Uterus (tissue), 4 donors: ENCODE data around the gene ZNF384. TPM values are rescaled to one million over a fixed set of nuclear protein-coding genes. Genes with fewer than 3 reads are reported as not detected.

Experiments used
- DNase-seq, 2 donors: peaks; one replicate each; pipeline ENCODE4 v3.0.0-alpha.2; 2019 to 2020
- H3K27ac ChIP-seq, 2 donors: fragments of 200-600 bp; sonication (generic); 1 replicate in 1 of 2; 2 replicates in 1 of 2; pipeline ENCODE4 v1.5.1; 2016 to 2018
- H3K27me3 ChIP-seq, 2 donors: fragments of 200-600 bp; sonication (generic); one replicate each; pipeline ENCODE4 v1.5.1; 2018 to 2019; ENCODE audit warnings: control low read depth in 1 of 2
- H3K36me3 ChIP-seq, 2 donors: fragments of 200-600 bp; sonication (generic); one replicate each; pipeline ENCODE4 v1.5.1; 2019; ENCODE audit warnings: control low read depth in 1 of 2
- H3K4me1 ChIP-seq, 2 donors: fragments of 200-600 bp; sonication (generic); one replicate each; pipeline ENCODE4 v1.5.1; 2018 to 2019; ENCODE audit warnings: control low read depth in 1 of 2
- H3K4me3 ChIP-seq, 2 donors: fragments of 200-600 bp; sonication (generic); 1 replicate in 1 of 2; 2 replicates in 1 of 2; pipeline ENCODE4 v1.5.1; 2018 to 2019; ENCODE audit warnings: mild to moderate bottlenecking in 1 of 2
- H3K9me3 ChIP-seq, 2 donors: fragments of 200-600 bp; sonication (generic); one replicate each; pipeline ENCODE4 v1.5.1; 2019; ENCODE audit warnings: control low read depth in 1 of 2
- CTCF ChIP-seq, 4 experiments: fragments of 200-600 bp in 2 of 4; fragments of 450-650 bp in 2 of 4; sonication (generic) in 2 of 4; IDR thresholded peaks; one replicate each; pipeline ENCODE4 v1.5.1; 2016 to 2019; ENCODE audit warnings: antibody characterized with exemption in 4 of 4, mild to moderate bottlenecking in 2 of 4, moderate library complexity in 1 of 4
- POLR2A ChIP-seq, 2 donors: fragments of 450-650 bp; IDR thresholded peaks; one replicate each; pipeline ENCODE4 v1.6.1; 2016; ENCODE audit warnings: antibody characterized with exemption in 2 of 2, mild to moderate bottlenecking in 1 of 2, moderate library complexity in 1 of 2
- intact Hi-C: fragments of 100-400 bp; cut with DNase I; formaldehyde crosslinking; loops from one replicate; pipeline ENCODE4 v1.15.1; 2023; ENCODE audit warnings: low total_unique reads
- total RNA-seq, 4 donors: library from RNA; depleted of rRNA in 3 of 4; stranded (reverse); fragments of >200 nt in 3 of 4; gene quantifications; one replicate each; pipeline versions ENCODE4 v1.1.0 to v1.2.4, GENCODE V29; 2014 to 2023
- donor health status: DM: yes; HTN: yes; CAD: no.

Gene ZNF384
- total RNA-seq, 4 donors from 2014 or later = 13.6 to 71.3 (median 33.1) TPM

GRCh38 chr12:6701078-6701768, 12.0 kb upstream of the ZNF384 start:
- H3K27me3 ChIP-seq = peaks cover 0 to 5% of the 10 kb centered on the region in 2 donors
- DNase-seq = no peak

DNA sequence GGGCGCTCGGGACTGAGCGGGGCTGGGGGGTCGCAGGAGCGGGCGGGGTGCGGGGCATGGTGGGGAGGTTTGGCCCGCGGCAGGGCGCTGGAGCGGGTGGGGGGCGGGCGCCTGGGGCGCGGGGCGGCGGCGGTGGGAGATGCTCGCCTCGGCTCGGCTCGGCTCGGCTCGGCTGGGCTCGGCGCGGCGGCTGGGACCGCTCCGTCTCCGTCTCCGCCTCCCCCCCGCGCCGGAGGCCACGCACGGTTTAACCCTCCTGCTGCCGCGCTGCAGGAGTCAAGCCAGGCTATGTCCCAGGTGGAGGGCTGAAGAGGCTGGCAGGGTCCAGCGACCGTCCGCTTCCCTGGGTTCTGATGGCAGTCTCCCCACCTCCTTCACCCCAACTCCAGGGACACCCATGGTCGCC, 11.5 kb upstream of the ZNF384 start, which contains the start of gene PIANP:
Gene PIANP, minus strand, starts transcription at position 170 of the 406 bp plus-strand sequence. CDS start 2,754 bp downstream, outside the sequence.
- peak; percentile 42 to 53 for DNase-seq

More at GRCh38 chr12:6701078-6701768, 12.0 kb upstream of the ZNF384 start:
- Histone ChIP-seq H3K36me3 (no peaks in the 10 kb centered on the region), H3K4me3 (peak overlapping the region in 1 of 2 donors; percentile 65), H3K27ac (no peak overlapping the region), H3K4me1 (no peaks in the 10 kb centered on the region), H3K9me3 (no peaks in the 10 kb centered on the region)
- intact Hi-C loops = no loop called here
- no peak for TF ChIP-seq CTCF (IDR thresholded peaks at IDR 0.05)
- no peak for TF ChIP-seq POLR2A (IDR thresholded peaks at IDR 0.05)

DNA sequence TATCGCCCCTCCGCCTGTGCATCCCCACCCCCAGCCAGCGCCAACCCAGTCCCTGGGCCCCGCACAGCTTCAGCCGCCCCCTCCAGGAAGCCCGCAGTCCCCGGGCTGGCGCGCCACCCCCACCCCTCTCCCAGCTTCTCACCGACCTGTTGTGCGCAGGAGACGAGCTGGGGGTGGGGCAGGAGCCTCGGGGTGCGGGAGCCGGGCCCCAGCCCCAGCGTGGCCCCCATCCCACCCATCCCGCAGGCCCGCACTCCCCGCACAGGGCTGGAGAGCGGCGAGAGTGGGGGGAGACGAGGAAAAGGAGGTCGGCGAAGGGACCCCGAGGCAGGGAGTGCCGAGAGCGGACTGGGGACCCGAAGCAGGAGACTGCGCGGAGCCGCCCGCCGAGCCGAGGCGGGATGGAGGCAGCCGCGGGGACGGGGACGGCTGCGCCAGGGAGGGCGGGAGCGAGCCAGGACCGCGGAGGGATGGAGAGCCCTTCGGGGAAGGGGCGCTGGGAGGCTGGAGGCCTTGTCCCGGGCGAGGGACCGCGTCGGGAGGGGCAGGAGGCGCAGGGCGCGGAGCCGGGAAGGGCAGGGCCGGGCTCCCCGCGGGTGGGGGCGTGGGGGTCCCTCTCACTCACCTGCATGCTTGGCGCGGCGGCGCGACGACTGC, 10.9 kb upstream of the ZNF384 start:
- DNase-seq = peak; percentile 27 to 34
- intact Hi-C loops = no loop called here
- no peaks in the 10 kb centered on the region for H3K36me3 ChIP-seq
- TF ChIP-seq POLR2A (IDR thresholded peaks at IDR 0.05) = no peak
- TF ChIP-seq CTCF (IDR thresholded peaks at IDR 0.05) = no peak
- H3K4me3 ChIP-seq = peak overlapping the region; percentile 27 to 65
- peak overlapping the region; percentile 23 to 67 for H3K27ac ChIP-seq
- H3K9me3 ChIP-seq = no peaks in the 10 kb centered on the region
- no peaks in the 10 kb centered on the region for H3K4me1 ChIP-seq
- peaks cover 0 to 5% of the 10 kb centered on the region in 2 donors for H3K27me3 ChIP-seq

More for the DNA sequence above, 11.5 kb upstream of the ZNF384 start, which contains the start of gene PIANP:
- Histone ChIP-seq H3K27ac (peak within 1 kb of the TSS; percentile 23 to 67), H3K9me3 (no peaks in the 10 kb centered on the region), H3K27me3 (peaks cover 0 to 5% of the 10 kb centered on the region in 2 donors), H3K36me3 (no peaks in the 10 kb centered on the region), H3K4me1 (no peaks in the 10 kb centered on the region), H3K4me3 (peak within 1 kb of the TSS; percentile 27 to 65)
- intact Hi-C loops = no loop called here
- TF ChIP-seq POLR2A (IDR thresholded peaks at IDR 0.05) (no peak), CTCF (IDR thresholded peaks at IDR 0.05) (no peak)

- Histone ChIP-seq H3K9me3 (no peaks in the 10 kb centered on the region), H3K27ac (peak overlapping the region; percentile 23 to 67), H3K36me3 (no peaks in the 10 kb centered on the region), H3K27me3 (peaks cover 0 to 5% of the 10 kb centered on the region in 2 donors), H3K4me3 (peak overlapping the region; percentile 27 to 65), H3K4me1 (no peaks in the 10 kb centered on the region)
- TF ChIP-seq CTCF (IDR thresholded peaks at IDR 0.05) = no peak
- no peak for TF ChIP-seq POLR2A (IDR thresholded peaks at IDR 0.05)
- no peak for DNase-seq
- intact Hi-C loops = no loop called here
Measured at GRCh38 chr12:6699259-6699988, 10.2 kb upstream of the ZNF384 start.
